ENCODE measurements around the gene LCAT. TPM values are rescaled to one million over a fixed set of nuclear protein-coding genes. Genes with fewer than 3 reads are reported as not detected.
A peak's percentile ranks its signal among the peaks of the same experiment; 100 is the strongest.

The LCAT gene
- polyA plus RNA-seq, 1 donor (not counting 4 experiments of a cell fraction or from before 2014, with no cell fraction given) = 6.5 TPM

DNA sequence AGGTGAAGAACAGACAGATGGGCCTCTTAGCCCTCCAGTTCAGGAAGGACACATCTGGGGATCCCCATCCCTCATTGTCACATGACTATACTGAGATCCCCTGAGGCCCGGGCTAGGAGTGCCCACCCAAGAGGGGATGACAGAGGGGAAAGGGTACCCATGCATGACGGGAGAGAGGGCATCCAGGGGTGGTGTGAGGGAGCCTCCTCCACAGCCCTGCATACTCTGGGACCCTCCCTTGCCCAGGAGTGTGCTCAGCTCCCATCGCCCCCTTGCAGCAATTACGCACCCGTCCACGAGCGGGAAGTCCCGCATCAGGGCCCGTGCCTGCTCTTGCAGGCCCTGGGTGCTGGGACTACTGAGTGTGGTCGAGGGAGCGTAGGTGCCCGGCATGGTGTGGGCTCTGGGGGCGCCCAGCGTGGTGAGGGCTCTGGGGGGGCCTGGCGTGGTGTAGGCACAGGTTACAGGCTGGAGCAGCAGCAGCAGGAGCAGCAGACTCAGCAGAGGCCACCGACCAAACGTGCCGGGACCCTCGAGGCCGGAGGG is 48.8 kb upstream of the LCAT start:
- Histone ChIP-seq H3K4me2 (ENCODE audit: control insufficient read depth, extremely low read depth, insufficient read depth, low read depth, low read length) (no peak overlapping the region), H3K9me1 (ENCODE audit: control insufficient read depth, extremely low read depth, insufficient read depth, low read length) (no peaks in the 10 kb centered on the region), H2AFZ (ENCODE audit: control insufficient read depth, low read length) (peak overlapping the region; percentile 44), H4K20me1 (ENCODE audit: control insufficient read depth, extremely low read depth, insufficient read depth, low read length) (no peaks in the 10 kb centered on the region), H3K4me3 (ENCODE audit: control insufficient read depth in 2 of 3, extremely low read depth in 1 of 3, insufficient read depth in 2 of 3, low read depth in 1 of 3, low read length in 3 of 3) (no peak overlapping the region), H3K4me1 (ENCODE audit: control insufficient read depth, extremely low read depth, insufficient read depth, low read length) (peaks cover 14% of the 10 kb centered on the region), H3K79me2 (ENCODE audit: control insufficient read depth, insufficient read depth, low read length) (no peaks in the 10 kb centered on the region), H3K36me3 (ENCODE audit: control insufficient read depth in 2 of 2, extremely low read depth in 1 of 2, insufficient read depth in 2 of 2, low read length in 2 of 2) (no peaks in the 10 kb centered on the region), H3K9me3 (ENCODE audit: control insufficient read depth, low read depth, low read length) (no peaks in the 10 kb centered on the region), H3K27ac (ENCODE audit: control insufficient read depth, insufficient read depth, low read length) (no peak overlapping the region), H3K9ac (ENCODE audit: control insufficient read depth, extremely low read depth, insufficient read depth, low read length) (no peak overlapping the region), H3K27me3 (ENCODE audit: control insufficient read depth, extremely low read depth, insufficient read depth, low read length) (no peaks in the 10 kb centered on the region)
- FAIRE-seq = no peak
- DNase-seq (ENCODE audit: low read depth, low spot score) = no peak
- no peak for TF ChIP-seq EZH2 (IDR thresholded peaks at IDR 0.05; ENCODE audit: low read length)
- TF ChIP-seq, protein P1, sequence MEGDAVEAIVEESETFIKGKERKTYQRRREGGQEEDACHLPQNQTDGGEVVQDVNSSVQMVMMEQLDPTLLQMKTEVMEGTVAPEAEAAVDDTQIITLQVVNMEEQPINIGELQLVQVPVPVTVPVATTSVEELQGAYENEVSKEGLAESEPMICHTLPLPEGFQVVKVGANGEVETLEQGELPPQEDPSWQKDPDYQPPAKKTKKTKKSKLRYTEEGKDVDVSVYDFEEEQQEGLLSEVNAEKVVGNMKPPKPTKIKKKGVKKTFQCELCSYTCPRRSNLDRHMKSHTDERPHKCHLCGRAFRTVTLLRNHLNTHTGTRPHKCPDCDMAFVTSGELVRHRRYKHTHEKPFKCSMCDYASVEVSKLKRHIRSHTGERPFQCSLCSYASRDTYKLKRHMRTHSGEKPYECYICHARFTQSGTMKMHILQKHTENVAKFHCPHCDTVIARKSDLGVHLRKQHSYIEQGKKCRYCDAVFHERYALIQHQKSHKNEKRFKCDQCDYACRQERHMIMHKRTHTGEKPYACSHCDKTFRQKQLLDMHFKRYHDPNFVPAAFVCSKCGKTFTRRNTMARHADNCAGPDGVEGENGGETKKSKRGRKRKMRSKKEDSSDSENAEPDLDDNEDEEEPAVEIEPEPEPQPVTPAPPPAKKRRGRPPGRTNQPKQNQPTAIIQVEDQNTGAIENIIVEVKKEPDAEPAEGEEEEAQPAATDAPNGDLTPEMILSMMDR (optimal IDR thresholded peaks at IDR 0.05 in 1 of 3, IDR thresholded peaks at IDR 0.05 in 1 of 3, conservative IDR thresholded peaks at IDR 0.05 in 1 of 3; ENCODE audit: extremely low read depth in 1 of 3, insufficient read depth in 2 of 3, low read length in 3 of 3) = no peak
- dilution Hi-C loops (cut with MboI; ENCODE audit: extremely low pct_ligation_motif_present, low sequenced_read_pairs) = no loop called here

DNA sequence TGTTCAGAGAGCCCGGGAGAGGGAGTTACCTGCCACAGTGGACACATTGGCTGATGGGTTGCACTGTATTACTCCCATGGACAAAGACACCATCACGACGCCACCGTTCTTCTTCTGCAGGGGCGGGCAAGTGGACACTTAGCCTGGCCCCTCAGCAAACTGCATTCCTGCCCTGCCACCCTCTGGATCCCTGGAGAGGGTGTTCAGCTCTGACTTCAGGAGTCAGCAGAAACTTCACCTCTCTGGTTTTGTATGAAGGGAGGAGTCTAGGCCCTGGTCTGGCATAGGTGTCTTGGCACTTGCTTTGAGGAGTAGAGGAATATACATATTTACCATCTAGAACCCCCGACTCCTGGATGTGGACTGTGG is 46.1 kb upstream of the LCAT start:
- FAIRE-seq (no peak), DNase-seq (ENCODE audit: low read depth, low spot score) (no peak)
- no peak for TF ChIP-seq EZH2 (IDR thresholded peaks at IDR 0.05; ENCODE audit: low read length)
- TF ChIP-seq, protein P1 (optimal IDR thresholded peaks at IDR 0.05 in 1 of 3, IDR thresholded peaks at IDR 0.05 in 1 of 3, conservative IDR thresholded peaks at IDR 0.05 in 1 of 3; ENCODE audit: extremely low read depth in 1 of 3, insufficient read depth in 2 of 3, low read length in 3 of 3) = peak in 1 of 3 experiments; percentile 23
- Histone ChIP-seq H2AFZ (ENCODE audit: control insufficient read depth, low read length) (no peak overlapping the region), H3K9me3 (ENCODE audit: control insufficient read depth, low read depth, low read length) (no peaks in the 10 kb centered on the region), H4K20me1 (ENCODE audit: control insufficient read depth, extremely low read depth, insufficient read depth, low read length) (no peaks in the 10 kb centered on the region), H3K36me3 (ENCODE audit: control insufficient read depth in 2 of 2, extremely low read depth in 1 of 2, insufficient read depth in 2 of 2, low read length in 2 of 2) (no peaks in the 10 kb centered on the region), H3K27me3 (ENCODE audit: control insufficient read depth, extremely low read depth, insufficient read depth, low read length) (no peaks in the 10 kb centered on the region), H3K79me2 (ENCODE audit: control insufficient read depth, insufficient read depth, low read length) (no peaks in the 10 kb centered on the region), H3K9me1 (ENCODE audit: control insufficient read depth, extremely low read depth, insufficient read depth, low read length) (no peaks in the 10 kb centered on the region), H3K4me1 (ENCODE audit: control insufficient read depth, extremely low read depth, insufficient read depth, low read length) (peaks cover 15% of the 10 kb centered on the region), H3K27ac (ENCODE audit: control insufficient read depth, insufficient read depth, low read length) (no peak overlapping the region), H3K4me2 (ENCODE audit: control insufficient read depth, extremely low read depth, insufficient read depth, low read depth, low read length) (no peak overlapping the region), H3K4me3 (ENCODE audit: control insufficient read depth in 2 of 3, extremely low read depth in 1 of 3, insufficient read depth in 2 of 3, low read depth in 1 of 3, low read length in 3 of 3) (no peak overlapping the region), H3K9ac (ENCODE audit: control insufficient read depth, extremely low read depth, insufficient read depth, low read length) (no peak overlapping the region)
- dilution Hi-C loops (cut with MboI; ENCODE audit: extremely low pct_ligation_motif_present, low sequenced_read_pairs) = no loop called here
